ENCODE results near the gene ZRANB3.
"Not testable (repeated sequence)": the region's sequence is repeated elsewhere in the genome, so short reads cannot be mapped to it uniquely, and the experiment has no call there.

The ZRANB3 gene

GRCh38 chr2:135485441-135485840, 45.6 kb downstream of the ZRANB3 start:
- DNase-seq, result no peak

GRCh38 chr2:135475128-135475527, 55.9 kb downstream of the ZRANB3 start:
- no peak for DNase-seq

- no peak for DNase-seq
Measured at GRCh38 chr2:135473567-135473966, 57.5 kb downstream of the ZRANB3 start.

GRCh38 chr2:135471106-135471505, 59.9 kb downstream of the ZRANB3 start:
- no peak for DNase-seq

GRCh38 chr2:135457279-135457678, 73.7 kb downstream of the ZRANB3 start:
- no peak for DNase-seq

- DNase-seq, result no peak
Measured at GRCh38 chr2:135456835-135457234, 74.2 kb downstream of the ZRANB3 start.

GRCh38 chr2:135456431-135456830, 74.6 kb downstream of the ZRANB3 start:
- DNase-seq, result no peak

- DNase-seq, result no peak
Measured at GRCh38 chr2:135454608-135455007, 76.4 kb downstream of the ZRANB3 start.

GRCh38 chr2:135453027-135453426, 78.0 kb downstream of the ZRANB3 start:
- DNase-seq, result not testable (repeated sequence)

GRCh38 chr2:135451966-135452365, 79.1 kb downstream of the ZRANB3 start:
- DNase-seq, result no peak

- DNase-seq, result not testable (repeated sequence)
Measured at GRCh38 chr2:135443013-135443412, 88.0 kb downstream of the ZRANB3 start.

- DNase-seq, result not testable (repeated sequence)
Measured at GRCh38 chr2:135435155-135435554, 95.9 kb downstream of the ZRANB3 start.

- DNase-seq, result no peak
Measured at GRCh38 chr2:135424849-135425248, 106.2 kb downstream of the ZRANB3 start.

GRCh38 chr2:135422898-135423297, 108.1 kb downstream of the ZRANB3 start:
- DNase-seq, result no peak

GRCh38 chr2:135411646-135412045, 119.4 kb downstream of the ZRANB3 start:
- DNase-seq, result no peak

- no peak for DNase-seq
Measured at GRCh38 chr2:135409436-135409835, 121.6 kb downstream of the ZRANB3 start.

GRCh38 chr2:135396259-135396658, 134.8 kb downstream of the ZRANB3 start:
- DNase-seq, result not testable (repeated sequence)

GRCh38 chr2:135386993-135387392, 144.0 kb downstream of the ZRANB3 start:
- DNase-seq, result no peak

GRCh38 chr2:135378591-135378990, 152.4 kb downstream of the ZRANB3 start:
- no peak for DNase-seq

- DNase-seq, result no peak
Measured at GRCh38 chr2:135373702-135374101, 157.3 kb downstream of the ZRANB3 start.

GRCh38 chr2:135349941-135350340, 181.1 kb downstream of the ZRANB3 start:
- DNase-seq, result no peak

- DNase-seq, result not testable (repeated sequence)
Measured at GRCh38 chr2:135348096-135348704, 182.8 kb downstream of the ZRANB3 start.

GRCh38 chr2:135337071-135337470, 193.9 kb downstream of the ZRANB3 start:
- no peak for DNase-seq

- DNase-seq, result no peak
Measured at GRCh38 chr2:135335256-135335655, 195.8 kb downstream of the ZRANB3 start.

- no peak for DNase-seq
Measured at GRCh38 chr2:135327146-135327545, 203.9 kb downstream of the ZRANB3 start.

Data from activated CD4-positive, CD25-positive, alpha-beta regulatory T cell (primary cell).